ENCODE data around the gene SYNPO2. TPM values are rescaled to one million over a fixed set of nuclear protein-coding genes. Genes with fewer than 3 reads are reported as not detected.
A peak's percentile ranks its signal among the peaks of the same experiment; 100 is the strongest.

The SYNPO2 gene
- total RNA-seq, 1 experiment from 2014 or later = 9.2 TPM

- DNase-seq = no peak
- H3K27ac ChIP-seq = no peak overlapping the region
These were observed 95.2 kb downstream of the SYNPO2 start for GRCh38 chr4:118983831-118984230.

GRCh38 chr4:118985170-118986000 is 96.7 kb downstream of the SYNPO2 start:
- H3K36me3 ChIP-seq = no peaks in the 10 kb centered on the region
- H3K4me3 ChIP-seq = no peak overlapping the region
- no peak for DNase-seq
- peaks cover 11% of the 10 kb centered on the region; the same call in 1 of the 2 replicates for H3K4me1 ChIP-seq
- H3K27me3 ChIP-seq = no peaks in the 10 kb centered on the region
- H3K9me3 ChIP-seq (replicated peaks) = no peaks in the 10 kb centered on the region
- H3K27ac ChIP-seq = no peak overlapping the region

More at GRCh38 chr4:118983831-118984230, 95.2 kb downstream of the SYNPO2 start:
- Histone ChIP-seq H3K27me3 (no peaks in the 10 kb centered on the region), H3K4me1 (peaks cover 11% of the 10 kb centered on the region; the same call in 1 of the 2 replicates), H3K36me3 (no peaks in the 10 kb centered on the region), H3K4me3 (no peak overlapping the region), H3K9me3 (replicated peaks) (no peaks in the 10 kb centered on the region)

- no peak overlapping the region for H3K4me3 ChIP-seq
- H3K27me3 ChIP-seq = no peaks in the 10 kb centered on the region
- H3K9me3 ChIP-seq (replicated peaks) = no peaks in the 10 kb centered on the region
- no peak overlapping the region for H3K27ac ChIP-seq
- H3K36me3 ChIP-seq = no peaks in the 10 kb centered on the region
- DNase-seq = no peak
- no peaks in the 10 kb centered on the region for H3K4me1 ChIP-seq
These were observed 99.4 kb downstream of the SYNPO2 start for GRCh38 chr4:118987959-118988634.

GRCh38 chr4:118988635-118988972 is 100.0 kb downstream of the SYNPO2 start:
- Histone ChIP-seq H3K27ac (no peak overlapping the region), H3K4me3 (no peak overlapping the region), H3K27me3 (no peaks in the 10 kb centered on the region; the same call in 1 of the 2 replicates), H3K9me3 (replicated peaks) (no peaks in the 10 kb centered on the region), H3K4me1 (no peaks in the 10 kb centered on the region), H3K36me3 (no peaks in the 10 kb centered on the region)
- DNase-seq = no peak

DNA sequence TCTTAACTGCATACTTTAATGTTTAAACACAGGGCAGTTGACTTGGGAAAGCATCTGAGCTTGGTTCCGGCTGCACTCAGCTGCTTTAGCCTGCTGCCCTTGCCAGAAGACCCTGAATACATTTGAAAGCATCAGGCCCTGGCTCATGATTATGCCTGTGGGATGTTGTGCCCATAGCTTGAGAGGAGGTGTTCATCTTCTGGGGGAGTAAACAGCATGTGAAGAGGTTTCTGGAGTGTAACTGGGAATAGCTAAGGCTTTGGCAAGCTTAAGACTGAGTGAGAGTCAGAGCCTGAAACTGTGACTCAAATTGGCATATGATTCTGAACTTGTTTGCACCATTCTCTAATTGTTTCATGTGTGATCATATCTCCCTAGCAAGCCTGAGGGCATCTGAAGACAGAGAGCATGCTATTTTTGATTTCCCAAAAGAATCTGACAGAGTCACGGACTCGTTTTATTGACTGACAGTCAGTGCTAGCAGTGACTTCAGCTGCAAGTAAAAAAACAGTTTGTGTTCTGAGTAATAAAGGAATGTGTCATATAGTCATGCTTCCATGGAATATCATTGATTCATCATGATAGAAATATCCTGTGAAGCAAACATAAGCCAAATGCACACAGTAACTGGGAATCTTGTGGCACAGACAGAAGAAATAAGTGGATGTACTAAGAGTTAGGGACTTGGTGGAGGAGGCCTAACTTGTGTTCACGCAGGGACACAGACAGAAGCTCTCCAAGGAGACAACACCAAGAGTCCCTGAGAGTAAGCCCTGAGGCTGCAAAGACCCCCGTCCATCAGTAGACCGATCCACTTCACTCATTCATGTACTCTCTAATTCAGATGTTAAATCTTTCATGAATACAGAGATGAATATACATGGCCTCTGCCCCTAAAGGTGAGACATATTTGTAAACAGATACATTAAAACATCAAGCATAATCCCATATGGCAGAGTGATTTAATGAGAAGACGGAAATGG is 100.7 kb downstream of the SYNPO2 start:
- H3K27ac ChIP-seq = no peak overlapping the region
- H3K27me3 ChIP-seq = no peaks in the 10 kb centered on the region; the same call in 1 of the 2 replicates
- H3K9me3 ChIP-seq (replicated peaks) = no peaks in the 10 kb centered on the region
- no peaks in the 10 kb centered on the region for H3K4me1 ChIP-seq
- no peaks in the 10 kb centered on the region for H3K36me3 ChIP-seq
- DNase-seq = no peak
- no peak overlapping the region for H3K4me3 ChIP-seq

DNA sequence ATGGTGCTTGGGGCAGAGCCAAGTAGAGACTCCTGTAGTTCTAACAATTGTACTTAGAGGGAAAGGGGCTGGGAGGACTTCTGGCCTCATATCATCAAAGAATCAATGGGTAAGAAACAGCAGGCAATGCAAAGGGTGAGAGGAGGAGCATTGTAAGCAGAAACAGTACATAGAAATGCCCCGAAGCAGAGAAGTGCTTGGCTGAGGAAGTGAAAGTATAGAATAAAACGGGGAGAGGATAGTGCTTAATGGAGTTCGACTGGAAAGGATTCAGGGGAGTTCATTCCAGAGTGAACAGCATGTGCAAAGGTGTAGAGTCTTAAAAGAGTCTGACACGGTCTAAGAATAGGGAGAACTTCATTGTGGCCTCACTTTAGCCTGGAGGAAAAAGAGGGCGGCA is 103.0 kb downstream of the SYNPO2 start:
- no peak for DNase-seq
- Histone ChIP-seq H3K4me3 (no peak overlapping the region), H3K36me3 (no peaks in the 10 kb centered on the region), H3K27ac (no peak overlapping the region), H3K4me1 (no peaks in the 10 kb centered on the region), H3K27me3 (no peaks in the 10 kb centered on the region; the same call in 1 of the 2 replicates), H3K9me3 (replicated peaks) (no peaks in the 10 kb centered on the region)

- Histone ChIP-seq H3K9me3 (replicated peaks) (no peaks in the 10 kb centered on the region), H3K36me3 (no peaks in the 10 kb centered on the region), H3K4me1 (no peaks in the 10 kb centered on the region), H3K4me3 (no peak overlapping the region), H3K27me3 (no peaks in the 10 kb centered on the region; the same call in 1 of the 2 replicates), H3K27ac (no peak overlapping the region)
- no peak for DNase-seq
These were observed 103.5 kb downstream of the SYNPO2 start for GRCh38 chr4:118992149-118992548.

GRCh38 chr4:118993333-118993732 is 104.7 kb downstream of the SYNPO2 start:
- H3K27ac ChIP-seq = no peak overlapping the region
- DNase-seq = no peak

GRCh38 chr4:118994030-118994429 is 105.4 kb downstream of the SYNPO2 start:
- Histone ChIP-seq H3K36me3 (no peaks in the 10 kb centered on the region), H3K9me3 (replicated peaks) (no peaks in the 10 kb centered on the region), H3K4me3 (no peak overlapping the region), H3K4me1 (no peaks in the 10 kb centered on the region), H3K27ac (no peak overlapping the region), H3K27me3 (no peaks in the 10 kb centered on the region; the same call in 1 of the 2 replicates)
- DNase-seq = peak in 1 of 2 experiments; percentile 15

More at GRCh38 chr4:118993333-118993732, 104.7 kb downstream of the SYNPO2 start:
- Histone ChIP-seq H3K4me3 (no peak overlapping the region), H3K9me3 (replicated peaks) (no peaks in the 10 kb centered on the region), H3K4me1 (no peaks in the 10 kb centered on the region), H3K36me3 (no peaks in the 10 kb centered on the region), H3K27me3 (no peaks in the 10 kb centered on the region; the same call in 1 of the 2 replicates)

DNA sequence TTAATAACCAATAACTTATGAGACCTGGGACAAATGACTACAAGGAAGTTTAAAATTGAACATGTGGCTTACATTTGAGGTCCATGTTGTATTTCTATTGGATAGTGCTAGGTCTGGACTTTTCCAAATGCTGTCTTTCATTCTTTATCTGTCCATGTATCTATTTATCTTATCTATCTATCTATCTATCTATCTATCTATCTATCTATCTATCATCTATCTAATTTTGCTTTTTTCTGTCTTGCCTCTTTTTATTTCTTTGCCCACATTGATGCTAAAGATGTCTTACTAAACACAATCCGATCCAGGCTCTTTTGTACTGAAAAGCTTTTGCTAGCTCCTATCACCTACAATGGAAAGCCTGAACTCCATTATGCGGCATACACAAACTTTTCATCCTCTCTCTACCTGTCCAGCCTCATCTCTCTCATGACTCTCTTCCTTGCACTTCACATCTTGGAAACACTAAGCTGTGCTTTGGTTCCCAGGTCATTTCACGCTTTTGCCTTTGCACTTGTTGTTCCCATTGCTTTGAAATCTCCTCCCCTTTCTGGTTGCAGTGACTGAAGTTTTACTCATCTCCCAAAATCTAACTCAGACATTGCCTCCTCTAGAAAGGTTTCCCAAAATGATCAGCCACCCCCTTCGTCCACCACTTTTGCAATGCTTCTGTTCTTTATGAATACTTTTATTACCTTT is 107.2 kb downstream of the SYNPO2 start:
- no peak for DNase-seq
- H3K27ac ChIP-seq = no peak overlapping the region
- H3K9me3 ChIP-seq (replicated peaks) = no peaks in the 10 kb centered on the region
- H3K4me1 ChIP-seq = no peaks in the 10 kb centered on the region
- H3K27me3 ChIP-seq = no peaks in the 10 kb centered on the region; the same call in 1 of the 2 replicates
- H3K36me3 ChIP-seq = no peaks in the 10 kb centered on the region
- H3K4me3 ChIP-seq = no peak overlapping the region

DNA sequence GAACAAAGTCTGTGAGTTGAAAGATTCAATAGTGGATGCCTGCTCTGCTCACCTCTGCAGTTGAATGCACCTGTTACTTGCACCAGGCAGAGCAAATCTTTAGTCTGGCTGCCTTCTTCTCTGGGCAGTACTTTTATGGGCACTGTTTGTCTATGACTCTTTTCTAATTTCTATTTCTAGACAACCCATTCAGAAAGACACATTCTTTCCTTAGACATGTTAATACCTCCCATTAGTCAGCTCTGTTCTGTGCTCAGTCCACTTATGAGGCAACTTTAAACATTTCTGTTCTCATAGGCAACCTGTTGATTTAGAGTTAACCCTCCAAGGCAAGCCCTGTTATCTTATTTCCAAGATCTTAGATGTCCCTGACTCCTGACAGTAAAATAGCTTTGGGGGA is 108.9 kb downstream of the SYNPO2 start:
- no peak for DNase-seq
- H3K27me3 ChIP-seq = no peaks in the 10 kb centered on the region; the same call in 1 of the 2 replicates
- H3K4me3 ChIP-seq = no peak overlapping the region
- H3K9me3 ChIP-seq (replicated peaks) = no peaks in the 10 kb centered on the region
- H3K27ac ChIP-seq = no peak overlapping the region
- no peaks in the 10 kb centered on the region for H3K36me3 ChIP-seq
- no peaks in the 10 kb centered on the region for H3K4me1 ChIP-seq

- Histone ChIP-seq H3K4me1 (no peaks in the 10 kb centered on the region), H3K4me3 (no peak overlapping the region), H3K9me3 (replicated peaks) (no peaks in the 10 kb centered on the region), H3K36me3 (no peaks in the 10 kb centered on the region), H3K27ac (no peak overlapping the region), H3K27me3 (no peaks in the 10 kb centered on the region)
- no peak for DNase-seq
These were observed 111.3 kb downstream of the SYNPO2 start for GRCh38 chr4:118999919-119000318.

- Histone ChIP-seq H3K27ac (no peak overlapping the region), H3K4me3 (no peak overlapping the region), H3K27me3 (no peaks in the 10 kb centered on the region), H3K4me1 (no peaks in the 10 kb centered on the region), H3K9me3 (replicated peaks) (no peaks in the 10 kb centered on the region), H3K36me3 (no peaks in the 10 kb centered on the region)
- no peak for DNase-seq
These were observed 111.7 kb downstream of the SYNPO2 start for GRCh38 chr4:119000400-119000799.

- DNase-seq = no peak
- Histone ChIP-seq H3K36me3 (no peaks in the 10 kb centered on the region), H3K4me3 (no peak overlapping the region), H3K27ac (no peak overlapping the region), H3K27me3 (no peaks in the 10 kb centered on the region), H3K4me1 (no peaks in the 10 kb centered on the region), H3K9me3 (replicated peaks) (no peaks in the 10 kb centered on the region)
These were observed 113.8 kb downstream of the SYNPO2 start for GRCh38 chr4:119002476-119002875.
